GM18907 (cell line): Measurements from ENCODE around the gene CCDC110.

ENCODE experiments used
- ATAC-seq: cut with Tn5 transposase; IDR thresholded peaks from one replicate; pipeline ENCODE4 v1.9.1; 2021; ENCODE audit warnings: mild to moderate bottlenecking, moderate library complexity; ENCODE audit not compliant: unreplicated experiment

The CCDC110 gene

DNA sequence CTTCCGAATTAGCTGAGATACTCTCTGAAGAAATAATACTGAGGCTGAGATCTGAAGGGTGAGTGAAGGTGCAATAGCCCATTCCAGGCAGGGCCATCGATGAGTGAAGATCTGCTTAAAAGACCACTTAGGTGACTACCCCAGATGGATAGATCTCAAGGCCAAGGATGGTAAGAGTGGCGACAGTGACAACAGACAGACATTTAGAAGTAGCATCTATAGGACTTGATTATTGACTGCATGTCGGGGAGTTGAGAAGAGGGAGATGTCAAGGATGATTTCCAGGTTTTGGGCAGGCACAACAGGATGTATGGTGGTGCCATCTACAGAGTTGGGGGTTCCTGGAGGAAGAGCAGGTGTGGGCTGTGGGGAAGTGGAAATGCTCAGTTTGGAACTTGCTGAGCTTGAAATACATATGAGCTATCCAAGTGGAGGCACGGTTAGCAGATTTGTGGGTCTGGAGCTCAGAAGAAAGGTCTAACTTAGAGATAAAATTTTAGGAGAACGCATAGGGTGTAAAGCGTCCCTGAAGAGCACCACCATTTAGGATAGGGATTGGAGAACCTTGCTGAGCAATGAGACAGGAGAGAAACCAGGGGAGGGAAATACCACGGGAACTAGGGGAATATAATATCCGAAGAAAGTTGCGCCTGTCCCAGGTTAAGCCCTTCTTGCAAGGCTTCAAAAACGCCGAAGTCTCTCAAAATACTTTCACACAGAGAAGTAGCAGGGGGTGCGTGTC lies 46.5 kb downstream of the CCDC110 start:
- peak; percentile 3 for ATAC-seq

DNA sequence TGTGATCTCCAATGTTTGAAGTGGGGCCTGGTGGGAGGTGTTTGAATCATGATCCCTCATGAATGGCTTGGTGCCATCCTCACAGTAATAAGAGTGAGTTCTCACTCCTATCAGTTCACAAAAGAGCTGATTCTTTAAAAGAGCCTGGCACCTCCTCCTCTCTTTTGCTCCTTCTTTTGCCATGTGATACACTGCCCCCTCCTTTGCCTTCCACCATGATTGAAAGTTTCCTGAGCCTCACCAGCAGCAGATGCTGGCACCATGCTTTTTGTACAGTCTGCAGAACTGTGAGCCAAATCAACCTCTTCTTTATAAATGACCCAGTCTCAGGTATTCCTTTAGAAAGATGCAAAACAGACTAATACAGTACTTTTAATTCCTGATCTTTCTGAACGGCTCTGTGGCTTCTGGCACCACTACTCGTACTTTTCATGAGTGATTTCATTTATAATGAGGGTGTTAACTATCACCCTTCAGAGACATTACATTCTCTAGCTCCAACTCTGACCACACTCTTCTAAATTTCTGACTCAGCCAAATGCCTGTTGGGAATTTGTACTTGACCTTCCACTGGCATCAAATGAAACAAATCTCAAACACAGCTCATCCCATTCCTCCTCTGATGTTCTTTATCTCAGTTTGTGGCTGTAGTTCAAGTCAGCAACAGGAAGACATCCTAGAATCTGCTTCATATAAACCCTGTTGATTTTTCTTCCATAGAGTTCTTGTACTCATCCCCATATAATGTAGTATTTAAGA lies 50.0 kb downstream of the CCDC110 start:
- no peak for ATAC-seq

DNA sequence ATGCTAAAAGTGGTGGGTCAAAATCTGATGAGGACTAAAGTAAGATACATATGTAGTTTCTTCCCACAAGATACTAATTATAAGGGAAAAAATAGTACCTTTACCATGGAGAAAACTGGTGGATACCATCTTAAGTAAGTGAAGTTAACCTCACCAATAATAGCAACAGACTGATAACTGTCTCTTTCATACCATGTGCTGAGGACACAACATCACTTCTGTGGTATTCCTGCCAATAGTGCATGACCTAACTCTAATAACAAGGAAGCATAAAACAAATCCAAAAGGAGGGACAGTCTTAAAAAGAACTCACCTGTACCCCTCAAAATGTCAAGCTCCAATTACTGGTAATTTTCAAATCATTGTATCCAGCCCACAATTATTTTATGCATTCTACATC lies 54.6 kb downstream of the CCDC110 start:
- no peak for ATAC-seq

DNA sequence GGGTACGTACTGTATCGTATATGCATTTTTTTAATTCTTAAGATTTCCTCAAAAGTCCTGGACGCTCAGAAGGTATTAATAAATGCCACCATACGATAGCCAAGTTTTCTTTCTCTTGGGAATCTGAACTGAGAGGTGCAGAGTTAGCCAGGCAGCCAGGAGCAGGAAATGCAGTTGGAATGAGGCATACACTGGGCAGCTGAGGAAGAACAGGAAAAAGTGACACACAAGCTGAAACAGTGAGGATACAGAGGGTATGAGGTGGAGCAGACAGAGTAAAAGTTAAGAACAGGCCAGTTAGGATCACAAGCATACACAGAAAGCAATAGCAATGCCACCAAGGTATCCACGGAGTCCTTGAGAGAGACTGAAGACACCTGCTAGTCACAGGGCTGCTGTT lies 59.1 kb downstream of the CCDC110 start:
- no peak for ATAC-seq

DNA sequence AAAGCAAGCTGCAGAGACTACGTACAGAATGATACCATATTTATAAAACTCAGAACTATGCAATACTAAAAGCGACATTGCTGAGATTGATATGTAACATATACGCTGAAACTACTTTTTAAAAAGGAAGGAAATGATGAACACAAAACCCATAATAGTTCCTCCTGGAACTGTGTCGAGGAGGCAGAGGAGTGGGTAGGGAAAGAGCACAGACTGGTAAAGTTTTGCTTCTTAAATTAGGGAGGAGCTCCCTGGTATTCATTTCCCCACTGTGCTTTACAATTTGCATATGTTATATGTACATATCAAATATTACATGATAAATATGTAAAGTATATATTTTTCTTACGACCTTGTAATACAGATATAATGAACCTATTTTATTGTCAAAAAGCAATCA lies 59.7 kb downstream of the CCDC110 start:
- ATAC-seq, result no peak

DNA sequence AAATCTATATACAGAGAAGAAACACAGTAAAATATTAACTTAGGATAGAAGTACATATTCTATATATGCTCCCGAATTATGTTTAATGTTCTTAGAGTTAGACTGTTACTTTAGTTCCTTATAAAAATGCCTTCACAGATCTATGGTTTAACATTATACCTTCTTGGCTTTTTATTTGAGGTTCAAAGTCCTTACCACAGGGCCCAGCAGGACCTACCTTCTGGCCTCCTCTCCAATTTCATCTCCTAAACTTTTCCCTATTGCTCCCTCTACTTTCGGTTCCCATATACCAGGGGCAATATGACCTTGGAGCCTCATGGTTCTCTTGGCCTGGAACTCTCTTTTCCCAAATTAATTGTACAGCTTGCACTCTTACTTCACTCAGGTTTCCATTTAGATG lies 63.1 kb downstream of the CCDC110 start:
- ATAC-seq, result no peak

DNA sequence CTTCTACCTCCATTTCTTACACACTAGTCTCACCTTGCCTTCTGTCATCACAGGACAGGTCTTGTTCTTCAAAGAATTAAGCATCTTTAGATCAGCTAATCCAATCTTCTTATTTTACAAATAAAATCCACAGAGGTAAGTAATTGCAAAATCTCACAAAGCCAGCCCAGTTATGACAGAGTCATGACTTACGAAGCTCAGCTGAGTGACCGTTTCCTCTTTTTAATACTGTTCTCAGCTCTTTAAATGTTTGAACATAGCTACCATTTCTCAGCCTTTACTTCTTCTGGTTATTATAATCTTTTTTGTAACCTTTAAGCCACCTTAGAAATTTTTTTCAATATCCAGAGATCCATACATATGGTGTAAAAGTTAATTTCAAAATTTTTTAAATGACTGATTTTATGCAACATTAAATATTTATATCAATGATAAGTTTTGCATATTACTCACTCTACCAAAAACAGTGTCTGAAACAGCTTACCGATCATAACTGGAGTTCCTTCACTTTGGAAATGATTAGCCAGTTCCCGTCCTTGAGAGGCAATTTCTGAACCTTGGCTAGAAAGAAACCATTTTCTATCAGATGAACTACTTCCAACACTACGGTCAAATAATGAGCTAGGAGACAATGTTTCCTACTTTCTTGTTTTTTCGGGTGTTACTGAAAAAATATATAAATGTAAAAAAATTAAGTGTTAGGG lies 66.1 kb downstream of the CCDC110 start:
- ATAC-seq, result peak; percentile 70

DNA sequence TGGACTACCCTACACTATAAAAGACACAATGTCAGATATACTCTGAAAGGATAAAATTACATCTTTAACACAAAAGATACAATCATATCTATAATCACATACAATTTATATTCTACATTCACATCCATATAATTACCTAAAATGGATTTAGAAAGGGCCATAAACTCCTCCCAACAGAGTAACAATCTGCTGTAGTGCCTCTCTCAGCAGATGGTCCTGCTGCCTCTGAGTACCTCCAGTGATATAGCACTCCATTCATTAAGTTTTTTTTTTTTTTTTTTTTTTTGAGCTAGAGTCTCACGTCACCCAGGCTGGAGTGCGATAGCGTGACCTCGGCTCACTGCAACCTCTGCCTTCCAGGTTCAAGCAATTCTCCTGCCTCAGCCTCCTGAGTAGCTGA lies 67.5 kb downstream of the CCDC110 start:
- no peak for ATAC-seq

DNA sequence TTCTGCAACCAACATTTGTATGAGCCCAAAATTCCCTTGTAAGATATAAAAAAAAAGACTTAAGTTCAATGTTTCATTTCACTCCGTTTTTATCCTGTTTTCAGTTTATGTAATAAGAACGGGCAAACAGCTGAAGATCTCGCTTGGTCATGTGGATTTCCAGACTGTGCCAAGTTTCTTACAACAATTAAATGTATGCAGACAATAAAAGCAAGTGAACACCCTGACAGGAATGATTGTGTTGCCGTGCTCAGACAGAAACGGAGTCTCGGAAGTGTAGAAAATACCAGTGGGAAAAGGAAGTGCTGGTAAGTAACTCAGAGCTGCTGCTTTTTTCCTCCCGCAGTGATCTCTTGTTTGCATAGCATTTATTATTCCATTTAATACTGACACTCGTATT lies 72.1 kb downstream of the CCDC110 start:
- no peak for ATAC-seq

DNA sequence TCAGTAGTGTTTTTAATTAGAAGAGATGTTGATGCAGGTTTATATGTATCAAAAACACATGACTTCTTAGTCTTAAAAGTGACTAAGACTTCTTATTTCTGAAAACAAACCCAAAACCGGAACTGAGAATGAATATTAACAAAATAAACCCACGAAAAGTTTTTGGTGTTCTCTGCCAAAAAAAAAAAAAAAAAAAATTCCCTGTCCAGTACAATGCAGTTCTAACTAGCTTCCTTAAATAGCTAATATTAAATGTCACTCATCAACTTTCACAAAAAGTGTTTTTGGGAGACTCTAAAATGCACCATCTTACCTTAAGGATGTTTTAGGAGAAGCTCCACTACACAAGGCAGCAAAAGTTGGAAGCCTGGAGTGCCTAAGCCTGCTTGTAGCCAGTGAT lies 72.9 kb downstream of the CCDC110 start:
- ATAC-seq, result no peak

DNA sequence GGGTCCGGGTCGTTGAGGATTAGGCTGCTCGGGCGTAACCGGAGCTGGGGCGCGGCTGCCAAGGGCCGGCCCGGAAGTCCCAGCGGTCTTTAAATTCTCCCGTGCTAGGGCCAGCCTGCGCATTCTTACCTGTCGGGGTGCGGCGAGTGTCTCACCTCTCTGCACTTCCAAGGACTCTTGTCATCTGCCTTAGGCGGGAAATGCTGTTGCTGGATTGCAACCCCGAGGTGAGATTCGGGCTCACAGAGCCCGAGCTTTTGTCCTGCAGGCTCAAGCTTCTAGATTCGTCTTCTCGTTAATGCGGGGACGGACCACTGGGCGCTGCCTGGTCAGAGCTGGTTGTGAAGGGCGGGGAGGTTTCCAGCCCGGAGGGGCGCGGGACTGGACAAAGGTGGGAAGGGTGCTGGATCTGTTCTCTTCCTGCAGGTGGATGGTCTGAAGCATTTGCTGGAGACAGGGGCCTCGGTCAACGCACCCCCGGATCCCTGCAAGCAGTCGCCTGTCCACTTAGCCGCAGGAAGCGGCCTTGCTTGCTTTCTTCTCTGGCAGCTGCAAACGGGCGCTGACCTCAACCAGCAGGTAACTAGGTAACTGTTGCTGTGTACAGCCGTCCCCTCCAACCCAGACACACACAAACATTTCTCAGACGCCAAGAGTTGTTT lies 74.7 kb downstream of the CCDC110 start, which contains the start of gene ANKRD37:
TSS of gene ANKRD37 (plus strand) at position 118 of the 662 bp plus-strand sequence. CDS start at position 201, 83 bp downstream.
- peak; percentile 2 for ATAC-seq

DNA sequence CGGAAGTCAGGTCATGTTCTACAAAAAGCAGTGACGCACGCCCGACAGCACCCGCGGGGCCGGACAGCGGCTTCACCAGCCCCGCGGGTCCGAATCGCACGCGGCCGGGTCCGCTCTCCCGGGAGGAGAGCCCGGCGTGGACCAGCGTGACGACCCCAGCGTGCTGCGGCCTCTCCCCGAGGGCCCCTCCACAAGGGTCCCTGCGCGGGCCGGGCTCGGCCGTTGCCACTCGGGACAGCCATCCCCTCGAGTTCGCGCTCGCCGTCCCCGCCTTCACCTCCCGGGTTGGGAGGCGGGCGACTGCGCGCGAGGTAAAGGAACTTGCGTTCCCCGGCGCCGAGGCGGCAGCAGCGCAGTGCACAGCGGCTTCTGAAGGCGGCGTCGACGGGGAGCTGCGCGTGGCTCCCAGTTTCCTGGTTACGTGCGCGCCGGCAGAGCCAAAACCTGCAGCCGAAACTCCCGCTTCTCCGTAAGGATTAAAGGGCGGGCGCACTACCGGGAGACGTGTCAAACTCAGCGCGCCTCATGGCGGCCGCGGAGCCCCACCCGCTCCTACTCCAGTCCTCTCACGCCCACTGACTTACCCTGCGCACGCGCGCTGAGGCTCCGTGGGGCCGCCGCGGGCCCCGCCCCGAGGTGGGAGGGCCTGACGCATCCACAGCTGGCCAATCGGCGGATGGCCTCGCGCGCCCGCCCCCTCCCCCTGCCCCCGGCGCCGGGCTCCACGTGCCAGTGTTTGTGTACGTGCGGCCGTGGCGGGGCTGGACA lies 75.4 kb downstream of the CCDC110 start:
- ATAC-seq, result peak; percentile 81

DNA sequence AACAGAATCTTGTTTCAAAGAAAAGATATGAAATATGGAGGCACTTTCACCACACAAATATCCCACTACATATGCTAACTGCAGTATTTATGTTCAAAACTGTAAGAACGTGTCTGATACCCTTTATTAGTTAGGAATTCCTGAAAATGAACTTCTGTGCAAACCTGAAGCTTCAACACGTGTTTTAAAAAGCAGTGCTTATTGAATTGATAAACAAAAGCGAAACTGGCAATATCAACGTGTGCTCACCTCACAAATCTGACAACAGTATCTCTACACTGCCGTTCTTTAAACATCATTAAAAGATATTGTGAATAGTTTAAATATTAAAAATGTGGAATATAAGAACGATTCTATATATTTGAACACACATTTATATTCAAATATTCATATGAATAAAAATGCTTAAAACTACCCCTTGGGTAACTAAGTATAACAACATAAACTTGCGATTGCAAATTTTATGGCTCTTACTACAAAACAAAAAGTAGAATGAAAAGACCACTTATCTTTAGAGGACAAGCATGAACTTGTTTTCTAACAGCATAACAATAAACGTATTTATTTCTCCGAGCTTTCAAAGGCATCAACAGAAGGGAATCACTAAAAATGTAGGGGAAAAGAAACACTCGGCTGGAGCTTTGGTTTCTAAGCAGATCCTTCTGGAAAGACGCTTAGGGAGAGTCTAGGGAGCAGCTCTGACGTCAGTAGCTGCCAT lies 76.1 kb downstream of the CCDC110 start, which contains the start of gene LRP2BP:
TSS of gene LRP2BP (minus strand) at position 687 of the 718 bp plus-strand sequence. CDS start 17,738 bp downstream, outside the sequence.
- ATAC-seq, result no peak
